Ishikawa (cell line): Measurements from ENCODE around the gene EVA1B.

Experiments
- CEBPB ChIP-seq: IDR thresholded peaks from 2 replicates; pipeline ENCODE4 v1.6.1; 2012
- CREB1 ChIP-seq: IDR thresholded peaks from 2 replicates; pipeline ENCODE4 v1.6.1; 2012; ENCODE audit warnings: low read depth
- EGR1 ChIP-seq: IDR thresholded peaks from 2 replicates; pipeline ENCODE4 v1.6.1; 2012
- EP300 ChIP-seq: IDR thresholded peaks from 2 replicates; pipeline ENCODE4 v1.6.1; 2012; ENCODE audit warnings: borderline replicate concordance
- FOXM1 ChIP-seq: IDR thresholded peaks from 2 replicates; pipeline ENCODE4 v1.6.1; 2012; ENCODE audit warnings: low read depth, borderline replicate concordance
- NFIC ChIP-seq: IDR thresholded peaks from 2 replicates; pipeline ENCODE4 v1.6.1; 2012
- RAD21 ChIP-seq: IDR thresholded peaks from 2 replicates; pipeline ENCODE4 v1.6.1; 2012; ENCODE audit warnings: low read depth
- TAF1 ChIP-seq: IDR thresholded peaks from 2 replicates; pipeline ENCODE4 v1.6.1; 2012; ENCODE audit warnings: low read depth, mild to moderate bottlenecking
- TCF12 ChIP-seq: IDR thresholded peaks from 2 replicates; pipeline ENCODE4 v1.6.1; 2012; ENCODE audit warnings: low read depth
- TEAD4 ChIP-seq: IDR thresholded peaks from 2 replicates; pipeline ENCODE4 v1.6.1; 2012
- YY1 ChIP-seq: IDR thresholded peaks from 2 replicates; pipeline ENCODE4 v1.6.1; 2012; ENCODE audit warnings: low read depth
- ZBTB7A ChIP-seq: IDR thresholded peaks from 2 replicates; pipeline ENCODE4 v1.6.1; 2012; ENCODE audit warnings: low read depth
- TF ChIP-seq, protein P1 (sequence below): IDR thresholded peaks from 2 replicates; pipeline ENCODE4 v1.6.1; 2012
- TF ChIP-seq, protein P2 (sequence below): IDR thresholded peaks from 2 replicates; pipeline ENCODE4 v1.6.1; 2012; ENCODE audit warnings: low read depth, mild to moderate bottlenecking
- TF ChIP-seq, protein P3 (sequence below): IDR thresholded peaks from 2 replicates; pipeline ENCODE4 v1.6.1; 2012

Gene EVA1B

DNA sequence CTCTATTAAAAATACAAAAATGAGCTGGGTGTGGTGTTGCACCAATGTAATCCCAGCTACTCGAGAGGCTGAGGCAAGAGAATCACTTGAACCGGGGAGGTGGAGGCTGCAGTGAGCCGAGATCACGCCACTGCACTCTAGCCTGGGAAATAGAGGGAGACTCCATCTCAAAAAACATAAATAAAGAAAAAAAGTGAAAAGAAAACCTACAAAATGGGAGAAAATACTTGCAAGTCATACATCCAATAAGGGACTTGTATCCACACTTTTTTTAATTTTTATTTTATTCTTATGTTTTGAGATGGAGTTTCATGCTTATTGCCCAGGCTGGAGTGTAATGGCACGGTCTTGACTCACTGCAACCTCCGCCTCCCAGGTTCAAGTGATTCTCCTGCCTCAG lies 46.8 kb downstream of the EVA1B start:
- TF ChIP-seq FOXM1 (no peak), TCF12 (no peak), EGR1 (no peak), EP300 (no peak), CREB1 (no peak), CEBPB (no peak), YY1 (no peak), TEAD4 (no peak), TAF1 (no peak), NFIC (no peak), ZBTB7A (no peak), RAD21 (no peak)
- TF ChIP-seq, protein P1, sequence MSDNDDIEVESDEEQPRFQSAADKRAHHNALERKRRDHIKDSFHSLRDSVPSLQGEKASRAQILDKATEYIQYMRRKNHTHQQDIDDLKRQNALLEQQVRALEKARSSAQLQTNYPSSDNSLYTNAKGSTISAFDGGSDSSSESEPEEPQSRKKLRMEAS, result no peak
- TF ChIP-seq, protein P2, sequence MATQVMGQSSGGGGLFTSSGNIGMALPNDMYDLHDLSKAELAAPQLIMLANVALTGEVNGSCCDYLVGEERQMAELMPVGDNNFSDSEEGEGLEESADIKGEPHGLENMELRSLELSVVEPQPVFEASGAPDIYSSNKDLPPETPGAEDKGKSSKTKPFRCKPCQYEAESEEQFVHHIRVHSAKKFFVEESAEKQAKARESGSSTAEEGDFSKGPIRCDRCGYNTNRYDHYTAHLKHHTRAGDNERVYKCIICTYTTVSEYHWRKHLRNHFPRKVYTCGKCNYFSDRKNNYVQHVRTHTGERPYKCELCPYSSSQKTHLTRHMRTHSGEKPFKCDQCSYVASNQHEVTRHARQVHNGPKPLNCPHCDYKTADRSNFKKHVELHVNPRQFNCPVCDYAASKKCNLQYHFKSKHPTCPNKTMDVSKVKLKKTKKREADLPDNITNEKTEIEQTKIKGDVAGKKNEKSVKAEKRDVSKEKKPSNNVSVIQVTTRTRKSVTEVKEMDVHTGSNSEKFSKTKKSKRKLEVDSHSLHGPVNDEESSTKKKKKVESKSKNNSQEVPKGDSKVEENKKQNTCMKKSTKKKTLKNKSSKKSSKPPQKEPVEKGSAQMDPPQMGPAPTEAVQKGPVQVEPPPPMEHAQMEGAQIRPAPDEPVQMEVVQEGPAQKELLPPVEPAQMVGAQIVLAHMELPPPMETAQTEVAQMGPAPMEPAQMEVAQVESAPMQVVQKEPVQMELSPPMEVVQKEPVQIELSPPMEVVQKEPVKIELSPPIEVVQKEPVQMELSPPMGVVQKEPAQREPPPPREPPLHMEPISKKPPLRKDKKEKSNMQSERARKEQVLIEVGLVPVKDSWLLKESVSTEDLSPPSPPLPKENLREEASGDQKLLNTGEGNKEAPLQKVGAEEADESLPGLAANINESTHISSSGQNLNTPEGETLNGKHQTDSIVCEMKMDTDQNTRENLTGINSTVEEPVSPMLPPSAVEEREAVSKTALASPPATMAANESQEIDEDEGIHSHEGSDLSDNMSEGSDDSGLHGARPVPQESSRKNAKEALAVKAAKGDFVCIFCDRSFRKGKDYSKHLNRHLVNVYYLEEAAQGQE, result no peak
- TF ChIP-seq, protein P3, sequence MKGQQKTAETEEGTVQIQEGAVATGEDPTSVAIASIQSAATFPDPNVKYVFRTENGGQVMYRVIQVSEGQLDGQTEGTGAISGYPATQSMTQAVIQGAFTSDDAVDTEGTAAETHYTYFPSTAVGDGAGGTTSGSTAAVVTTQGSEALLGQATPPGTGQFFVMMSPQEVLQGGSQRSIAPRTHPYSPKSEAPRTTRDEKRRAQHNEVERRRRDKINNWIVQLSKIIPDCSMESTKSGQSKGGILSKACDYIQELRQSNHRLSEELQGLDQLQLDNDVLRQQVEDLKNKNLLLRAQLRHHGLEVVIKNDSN, result no peak

DNA sequence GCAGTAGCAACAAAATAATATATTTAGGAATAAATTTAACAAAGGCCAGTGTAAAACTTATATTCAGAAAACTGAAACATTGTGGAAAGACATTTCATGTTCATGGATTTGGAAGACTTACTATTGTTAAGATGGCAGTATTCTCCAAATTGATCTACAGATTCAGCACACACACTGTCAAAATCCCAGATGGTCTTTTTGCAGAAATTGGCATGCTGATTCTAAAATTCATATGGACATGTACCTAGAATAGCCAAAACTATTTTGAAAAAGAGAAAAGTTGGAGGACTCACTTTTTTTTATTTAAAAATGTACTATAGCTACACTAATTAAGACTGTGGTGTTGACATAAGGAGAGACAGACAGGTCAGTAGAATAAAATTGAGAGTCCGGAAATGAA lies 49.2 kb downstream of the EVA1B start:
- no peak for TF ChIP-seq EGR1

DNA sequence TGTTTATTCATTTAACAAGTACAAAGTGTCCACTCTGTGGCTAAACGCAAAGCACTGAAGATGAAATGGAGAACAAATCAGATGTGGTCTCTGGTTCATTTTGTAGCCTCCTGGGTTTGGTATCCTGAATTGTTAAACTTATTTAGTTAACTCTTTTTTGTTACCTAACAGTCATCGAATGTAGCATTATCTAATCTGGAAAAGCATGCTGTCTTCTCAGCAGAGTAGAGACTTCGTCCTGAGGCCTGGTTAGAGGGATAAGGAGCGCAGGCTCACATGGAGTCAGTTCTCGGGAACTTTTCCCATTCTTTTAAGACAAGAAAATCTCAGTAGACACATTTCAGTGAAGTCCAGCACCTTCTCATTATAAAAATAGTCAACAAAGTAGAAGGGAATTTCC lies 50.4 kb downstream of the EVA1B start:
- TF ChIP-seq, protein P2, result no peak
- TF ChIP-seq CREB1 (no peak), EGR1 (no peak), ZBTB7A (no peak), YY1 (no peak), TEAD4 (no peak), NFIC (no peak), TCF12 (no peak), TAF1 (no peak), CEBPB (no peak), FOXM1 (no peak)
- TF ChIP-seq, protein P3, result no peak
- TF ChIP-seq, protein P1, result no peak
